ENCODE results near the gene DTNBP1. TPM values are rescaled to one million over a fixed set of nuclear protein-coding genes. Genes with fewer than 3 reads are reported as not detected.

Gene DTNBP1
- total and polyA plus RNA-seq, 4 donors = 3.1 to 6.0 (median 4.3) TPM

- Histone ChIP-seq H3K9me3 (ENCODE audit: control insufficient read depth in 4 of 4, low read length in 3 of 4) (no peaks in the 10 kb centered on the region), H3K27me3 (ENCODE audit: control insufficient read depth in 4 of 4, insufficient read depth in 4 of 4, low read length in 3 of 4) (no peaks in the 10 kb centered on the region), H3K36me3 (ENCODE audit: control insufficient read depth in 4 of 4, insufficient read depth in 3 of 4, low read depth in 1 of 4, low read length in 3 of 4) (no peaks in the 10 kb centered on the region), H3K9ac (ENCODE audit: low read depth in 1 of 2, low read length in 2 of 2) (no peak overlapping the region), H3K27ac (ENCODE audit: low read depth in 1 of 2, low read length in 2 of 2) (no peak overlapping the region), H3K4me3 (ENCODE audit: low read depth in 1 of 3, low read length in 3 of 3) (no peak overlapping the region), H3K4me1 (ENCODE audit: control insufficient read depth in 4 of 4, insufficient read depth in 4 of 4, low read length in 3 of 4) (peaks cover 0 to 1% (median under 1%) of the 10 kb centered on the region in 4 donors)
- no peak for DNase-seq (ENCODE audit: low spot score)
- WGBS = 94% methylated on average over 5 of the region's 5 CpGs
- TF ChIP-seq CTCF (IDR thresholded peaks at IDR 0.05; ENCODE audit: low read depth, low read length, missing input control) (no peak), MAX (IDR thresholded peaks at IDR 0.05) (no peak)
Observed at GRCh38 chr6:15616261-15616660, 46.6 kb downstream of the DTNBP1 start.

GRCh38 chr6:15615802-15616201, 47.0 kb downstream of the DTNBP1 start:
- no peaks in the 10 kb centered on the region for H3K36me3 ChIP-seq (ENCODE audit: control insufficient read depth in 4 of 4, insufficient read depth in 3 of 4, low read depth in 1 of 4, low read length in 3 of 4)
- no peak for TF ChIP-seq ATF3 (IDR thresholded peaks at IDR 0.05)
- peak in 1 of 2 donors; percentile 9 for TF ChIP-seq HNF4A (conservative IDR thresholded peaks at IDR 0.05)
- H3K27ac ChIP-seq (ENCODE audit: low read depth in 1 of 2, low read length in 2 of 2) = no peak overlapping the region
- no peaks in the 10 kb centered on the region for H3K9me3 ChIP-seq (ENCODE audit: control insufficient read depth in 4 of 4, low read length in 3 of 4)
- no peak overlapping the region for H3K4me3 ChIP-seq (ENCODE audit: low read depth in 1 of 3, low read length in 3 of 3)
- H3K9ac ChIP-seq (ENCODE audit: low read depth in 1 of 2, low read length in 2 of 2) = no peak overlapping the region
- H3K27me3 ChIP-seq (ENCODE audit: control insufficient read depth in 4 of 4, insufficient read depth in 4 of 4, low read length in 3 of 4) = no peaks in the 10 kb centered on the region
- no peak for DNase-seq (ENCODE audit: low spot score)
- WGBS = 93% methylated on average over 2 of the region's 2 CpGs
- peaks cover 0 to 1% (median 0%) of the 10 kb centered on the region in 4 donors for H3K4me1 ChIP-seq (ENCODE audit: control insufficient read depth in 4 of 4, insufficient read depth in 4 of 4, low read length in 3 of 4)

- TF ChIP-seq MAX (IDR thresholded peaks at IDR 0.05) (no peak), ZBTB33 (IDR thresholded peaks at IDR 0.05) (no peak), HNF4A (conservative IDR thresholded peaks at IDR 0.05) (no peak), NR2F2 (IDR thresholded peaks at IDR 0.05) (no peak), GABPA (IDR thresholded peaks at IDR 0.05 in 1 of 2, conservative IDR thresholded peaks at IDR 0.05 in 1 of 2) (no peak), TAF1 (conservative IDR thresholded peaks at IDR 0.05) (no peak), SP1 (IDR thresholded peaks at IDR 0.05) (no peak), FOXA2 (IDR thresholded peaks at IDR 0.05) (no peak), YY1 (IDR thresholded peaks at IDR 0.05) (no peak), HNF4G (IDR thresholded peaks at IDR 0.05) (no peak), RXRA (IDR thresholded peaks at IDR 0.05) (no peak), FOXA1 (IDR thresholded peaks at IDR 0.05) (no peak), JUND (IDR thresholded peaks at IDR 0.05) (no peak), CTCF (IDR thresholded peaks at IDR 0.05; ENCODE audit: low read depth, low read length, missing input control) (no peak), ATF3 (IDR thresholded peaks at IDR 0.05) (no peak), RAD21 (IDR thresholded peaks at IDR 0.05) (no peak)
- Histone ChIP-seq H3K27me3 (ENCODE audit: control insufficient read depth in 4 of 4, insufficient read depth in 4 of 4, low read length in 3 of 4) (no peaks in the 10 kb centered on the region), H3K4me1 (ENCODE audit: control insufficient read depth in 4 of 4, insufficient read depth in 4 of 4, low read length in 3 of 4) (no peaks in the 10 kb centered on the region), H3K4me3 (ENCODE audit: low read depth in 1 of 3, low read length in 3 of 3) (no peak overlapping the region), H3K27ac (ENCODE audit: low read depth in 1 of 2, low read length in 2 of 2) (no peak overlapping the region), H3K36me3 (ENCODE audit: control insufficient read depth in 4 of 4, insufficient read depth in 3 of 4, low read depth in 1 of 4, low read length in 3 of 4) (peaks cover 0 to 3% (median 1%) of the 10 kb centered on the region in 4 donors), H3K9me3 (ENCODE audit: control insufficient read depth in 4 of 4, low read length in 3 of 4) (no peaks in the 10 kb centered on the region), H3K9ac (ENCODE audit: low read depth in 1 of 2, low read length in 2 of 2) (no peak overlapping the region)
- DNase-seq (ENCODE audit: low spot score) = no peak
- WGBS = 91% methylated on average over 4 of the region's 4 CpGs
Observed at GRCh38 chr6:15614277-15614676, 48.6 kb downstream of the DTNBP1 start.

Measured in liver (tissue), 9 donors.